Smooth muscle cell (in vitro differentiated cells): ENCODE results near the gene MAP6. TPM values are rescaled to one million over a fixed set of nuclear protein-coding genes. Genes with fewer than 3 reads are reported as not detected.

Experiments
- DNase-seq: peaks from one replicate; lab custom pipeline; 2025; ENCODE audit not compliant: unreplicated experiment; lab: John Stamatoyannopoulos, UW
- H2AFZ ChIP-seq: fragments of 200-600 bp; sonication (generic); 2 replicates; pipeline ENCODE4 v1.6.0; 2016; ENCODE audit warnings: antibody characterized with exemption, low read depth, mild to moderate bottlenecking
- H3F3A ChIP-seq: fragments of 200-600 bp; sonication (generic); 2 replicates; pipeline ENCODE4 v1.6.0; 2017; ENCODE audit warnings: antibody characterized with exemption, low read depth
- H3K27ac ChIP-seq: fragments of 200-600 bp; sonication (generic); 2 replicates; pipeline ENCODE4 v1.5.1; 2016; ENCODE audit warnings: low read depth, mild to moderate bottlenecking
- H3K27me3 ChIP-seq: fragments of 200-600 bp; sonication (generic); 2 replicates; pipeline ENCODE4 v1.6.1; 2016; ENCODE audit warnings: low read depth, mild to moderate bottlenecking
- H3K36me3 ChIP-seq: fragments of 200-600 bp; sonication (generic); 2 replicates; pipeline ENCODE4 v1.5.1; 2016; ENCODE audit warnings: low read depth
- H3K4me1 ChIP-seq: fragments of 200-600 bp; sonication (generic); 2 replicates; pipeline ENCODE4 v1.5.1; 2016; ENCODE audit warnings: low read depth
- H3K4me2 ChIP-seq: fragments of 200-600 bp; sonication (generic); 2 replicates; pipeline ENCODE4 v1.6.0; 2016; ENCODE audit warnings: mild to moderate bottlenecking
- H3K4me3 ChIP-seq: fragments of 200-600 bp; sonication (generic); 2 replicates; pipeline ENCODE4 v1.5.1; 2016; ENCODE audit warnings: mild to moderate bottlenecking
- H3K79me2 ChIP-seq: fragments of 200-600 bp; sonication (generic); 2 replicates; pipeline ENCODE4 v1.6.0; 2016; ENCODE audit warnings: low read depth, mild to moderate bottlenecking
- H3K9ac ChIP-seq: fragments of 200-600 bp; sonication (generic); 2 replicates; pipeline ENCODE4 v1.6.0; 2016; ENCODE audit warnings: low read depth
- H3K9me3 ChIP-seq: fragments of 200-600 bp; sonication (generic); replicated peaks from 2 replicates; pipeline ENCODE4 v1.5.1; 2016; ENCODE audit warnings: low read depth
- H4K20me1 ChIP-seq: fragments of 200-600 bp; sonication (generic); 2 replicates; pipeline ENCODE4 v1.6.0; 2016; ENCODE audit warnings: low read depth
- CTCF ChIP-seq: fragments of 200-600 bp; sonication (generic); IDR thresholded peaks from 2 replicates; pipeline ENCODE4 v1.5.1; 2017; ENCODE audit warnings: borderline replicate concordance, mild to moderate bottlenecking, antibody characterized with exemption; ENCODE audit not compliant: insufficient read depth, poor library complexity, severe bottlenecking
- WGBS: methylation state at CpG from one replicate; pipeline ENCODE4 v1.1.7; 2016; ENCODE audit warnings: low lambda C conversion rate; 5-methylcytosine and 5-hydroxymethylcytosine counted together
- polyA plus RNA-seq: library from polyadenylated mRNA; unstranded; fragments of >200 nt; fragmentation: Nextera tagmentation; extraction: Ambion mirVana; gene quantifications from 2 replicates; pipeline ENCODE4 v1.2.1, GENCODE V29; 2016
- total RNA-seq: library from RNA; depleted of rRNA; stranded (reverse); fragments of >200 nt; gene quantifications from 2 replicates; pipeline ENCODE4 v1.2.3, GENCODE V29; 2014

MAP6 gene
- total and polyA plus RNA-seq, 2 experiments from 2014 or later, result 0.22 to 0.43 TPM

DNA sequence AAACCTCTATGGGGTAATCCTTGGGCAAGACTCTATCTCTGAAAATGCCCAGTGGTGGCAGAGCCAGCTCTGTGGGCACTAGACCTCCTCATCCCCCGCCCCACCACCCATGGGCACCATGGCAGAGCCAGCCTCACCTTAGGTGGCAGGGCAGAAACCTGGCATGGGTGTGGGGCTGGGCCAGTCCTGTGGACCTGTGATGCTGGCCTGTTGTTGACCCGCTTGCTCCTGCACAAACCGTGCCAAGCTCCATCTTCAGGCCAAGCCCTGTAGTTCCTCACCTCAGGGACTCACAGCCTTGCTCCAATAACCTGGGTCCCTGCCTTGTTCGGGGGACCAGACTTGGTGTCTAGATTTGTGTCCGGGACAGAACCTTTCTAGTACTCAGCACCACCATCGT is 115.7 kb downstream of the MAP6 start:
- H3K4me3 ChIP-seq, result no peak overlapping the region
- H3K79me2 ChIP-seq, result peaks cover 10% of the 10 kb centered on the region
- no peak overlapping the region for H3K9ac ChIP-seq
- no peak overlapping the region for H3K4me2 ChIP-seq
- no peaks in the 10 kb centered on the region for H3K36me3 ChIP-seq
- H3F3A ChIP-seq, result peaks cover 16% of the 10 kb centered on the region
- no peak overlapping the region for H3K27ac ChIP-seq
- DNase-seq, result no peak
- 97% methylated on average over 6 of the region's 6 CpGs for WGBS
- H3K9me3 ChIP-seq, result no peaks in the 10 kb centered on the region
- H4K20me1 ChIP-seq, result no peaks in the 10 kb centered on the region
- peaks cover 19% of the 10 kb centered on the region for H3K4me1 ChIP-seq
- no peak overlapping the region for H2AFZ ChIP-seq
- TF ChIP-seq CTCF, result no peak
- no peaks in the 10 kb centered on the region for H3K27me3 ChIP-seq

DNA sequence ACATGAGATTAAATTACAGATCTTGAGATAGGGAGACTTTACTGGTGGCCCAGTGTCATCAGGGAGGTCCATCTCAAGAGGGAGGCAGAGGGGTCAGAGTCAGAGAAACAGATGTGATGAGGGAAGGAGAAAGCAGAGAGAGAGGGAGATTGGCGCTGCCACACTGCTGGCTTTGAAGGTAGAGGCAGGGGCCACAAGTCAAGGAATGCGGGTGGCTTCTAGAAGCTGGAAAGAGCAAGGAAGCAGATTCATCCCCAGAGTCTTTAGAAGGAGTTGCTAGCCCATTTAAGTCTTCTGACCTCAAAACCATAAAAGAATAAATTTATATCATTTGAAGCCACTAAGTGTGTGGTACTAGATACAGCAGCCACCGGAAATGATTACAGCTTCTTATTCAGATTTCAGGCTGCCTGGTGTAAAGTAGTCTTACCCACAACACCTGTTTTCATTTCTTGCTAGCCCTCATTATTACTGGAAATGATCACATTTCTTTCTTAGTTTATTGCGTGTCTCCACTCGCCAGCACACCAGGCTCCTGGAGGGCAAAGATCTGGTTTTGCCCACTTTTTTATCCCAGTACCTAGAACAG is 119.4 kb downstream of the MAP6 start:
- Histone ChIP-seq H3K36me3 (no peaks in the 10 kb centered on the region), H3K4me3 (no peak overlapping the region), H3K27me3 (no peaks in the 10 kb centered on the region), H3K4me1 (peaks cover 13% of the 10 kb centered on the region), H3K79me2 (peaks cover 7% of the 10 kb centered on the region), H3F3A (no peaks in the 10 kb centered on the region), H2AFZ (no peak overlapping the region), H3K9me3 (no peaks in the 10 kb centered on the region), H4K20me1 (no peaks in the 10 kb centered on the region), H3K4me2 (no peak overlapping the region), H3K9ac (no peak overlapping the region), H3K27ac (no peak overlapping the region)
- no peak for TF ChIP-seq CTCF
- no peak for DNase-seq
- WGBS, result 96% methylated on average over 5 of the region's 5 CpGs

DNA sequence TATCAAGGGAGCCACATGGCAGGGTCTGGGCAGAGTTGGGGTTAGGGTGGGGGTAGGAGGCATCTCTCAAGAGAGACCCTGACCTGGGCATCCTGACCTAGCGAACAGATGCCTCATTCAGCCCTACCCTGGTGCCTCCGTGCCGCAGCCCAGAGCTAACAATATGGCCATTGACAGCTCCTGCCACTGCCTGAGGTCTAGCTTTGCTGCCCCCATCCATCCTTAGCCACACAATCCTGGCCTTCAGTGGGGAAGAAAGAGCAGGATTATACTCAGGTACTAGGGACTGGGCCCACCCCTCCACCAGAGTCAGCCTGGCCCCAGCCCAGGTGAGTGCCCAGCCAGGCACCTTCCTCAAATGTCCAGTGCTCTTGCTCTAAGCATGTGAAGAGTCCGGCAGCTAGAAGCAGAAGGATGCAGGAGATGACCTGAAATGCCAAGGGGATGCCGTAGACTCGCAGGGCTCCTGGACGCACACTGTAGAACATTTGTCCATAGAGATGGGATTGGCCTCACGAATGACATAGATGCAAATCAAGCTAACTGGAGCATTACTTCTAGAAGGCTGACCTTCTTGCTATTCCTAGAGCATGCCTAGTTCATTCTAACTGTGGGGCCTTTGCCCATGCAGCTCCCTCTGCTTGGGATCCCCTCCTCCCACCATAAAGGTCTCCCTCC is 120.1 kb downstream of the MAP6 start:
- peaks cover 8% of the 10 kb centered on the region for H3K4me1 ChIP-seq
- H3K36me3 ChIP-seq, result no peaks in the 10 kb centered on the region
- no peak overlapping the region for H3K27ac ChIP-seq
- H3K4me2 ChIP-seq, result no peak overlapping the region
- H3F3A ChIP-seq, result no peaks in the 10 kb centered on the region
- no peaks in the 10 kb centered on the region for H3K27me3 ChIP-seq
- H4K20me1 ChIP-seq, result no peaks in the 10 kb centered on the region
- TF ChIP-seq CTCF, result no peak
- 94% methylated on average over 8 of the region's 8 CpGs for WGBS
- peaks cover 7% of the 10 kb centered on the region for H3K79me2 ChIP-seq
- no peaks in the 10 kb centered on the region for H3K9me3 ChIP-seq
- DNase-seq, result no peak
- H2AFZ ChIP-seq, result no peak overlapping the region
- no peak overlapping the region for H3K4me3 ChIP-seq
- no peak overlapping the region for H3K9ac ChIP-seq
